GM21737 (cell line): ENCODE results near the gene SLC25A45.
"Not testable (repeated sequence)": the region's sequence is repeated elsewhere in the genome, so short reads cannot be mapped to it uniquely, and the experiment has no call there.

Experiments
- ATAC-seq: cut with Tn5 transposase; IDR thresholded peaks from one replicate; pipeline ENCODE4 v1.9.1; 2021; ENCODE audit warnings: mild to moderate bottlenecking, moderate library complexity; ENCODE audit not compliant: unreplicated experiment

The SLC25A45 gene

GRCh38 chr11:65363770-65364169 is 18.7 kb downstream of the SLC25A45 start:
- ATAC-seq = no peak

- no peak for ATAC-seq
These were observed 19.5 kb downstream of the SLC25A45 start for GRCh38 chr11:65362966-65363365.

- ATAC-seq = no peak
These were observed 20.0 kb downstream of the SLC25A45 start for GRCh38 chr11:65362320-65362931.

GRCh38 chr11:65357856-65358356 is 24.5 kb downstream of the SLC25A45 start:
- ATAC-seq = no peak

GRCh38 chr11:65356394-65356972 is 26.0 kb downstream of the SLC25A45 start:
- no peak for ATAC-seq

- ATAC-seq = no peak
These were observed 26.6 kb downstream of the SLC25A45 start for GRCh38 chr11:65355776-65356393.

- peak; percentile 25 for ATAC-seq
These were observed 27.3 kb downstream of the SLC25A45 start for GRCh38 chr11:65355013-65355775.

- peak; percentile 81 for ATAC-seq
These were observed 28.0 kb downstream of the SLC25A45 start, which contains the start of gene TIGD3 for GRCh38 chr11:65354265-65355012. TIGD3 (plus strand) TSS chr11:65354751; CDS start chr11:65355809, 1,058 bp downstream.

GRCh38 chr11:65353900-65354264 is 28.6 kb downstream of the SLC25A45 start:
- ATAC-seq = no peak

- ATAC-seq = no peak
These were observed 29.1 kb downstream of the SLC25A45 start for GRCh38 chr11:65353376-65353775.

- no peak for ATAC-seq
These were observed 29.7 kb downstream of the SLC25A45 start for GRCh38 chr11:65352783-65353182.

- no peak for ATAC-seq
These were observed 30.9 kb downstream of the SLC25A45 start for GRCh38 chr11:65351511-65351910.

- no peak for ATAC-seq
These were observed 40.6 kb downstream of the SLC25A45 start for GRCh38 chr11:65341856-65342255.

- ATAC-seq = no peak
These were observed 42.2 kb downstream of the SLC25A45 start for GRCh38 chr11:65340226-65340625.

GRCh38 chr11:65338676-65339075 is 43.8 kb downstream of the SLC25A45 start:
- ATAC-seq = no peak

GRCh38 chr11:65334696-65335295 is 47.6 kb downstream of the SLC25A45 start:
- ATAC-seq = no peak

- not testable (repeated sequence) for ATAC-seq
These were observed 49.9 kb downstream of the SLC25A45 start for GRCh38 chr11:65332591-65332990.

GRCh38 chr11:65330544-65330943 is 51.9 kb downstream of the SLC25A45 start:
- ATAC-seq = no peak

GRCh38 chr11:65329944-65330403 is 52.5 kb downstream of the SLC25A45 start:
- no peak for ATAC-seq

GRCh38 chr11:65329478-65329877 is 53.0 kb downstream of the SLC25A45 start:
- ATAC-seq = no peak
